CD4-positive, alpha-beta T cell treated with Interleukin-17A for 4 hours (primary cell): ENCODE results near the gene FAM111B.
A peak's percentile ranks its signal among the peaks of the same experiment; 100 is the strongest.
"Not testable (repeated sequence)": the region's sequence is repeated elsewhere in the genome, so short reads cannot be mapped to it uniquely, and the experiment has no call there.

Experiments used
- DNase-seq: peaks from one replicate; pipeline ENCODE4 v3.0.0-alpha.2; 2020; ENCODE audit warnings: mixed read lengths

Gene FAM111B

DNA sequence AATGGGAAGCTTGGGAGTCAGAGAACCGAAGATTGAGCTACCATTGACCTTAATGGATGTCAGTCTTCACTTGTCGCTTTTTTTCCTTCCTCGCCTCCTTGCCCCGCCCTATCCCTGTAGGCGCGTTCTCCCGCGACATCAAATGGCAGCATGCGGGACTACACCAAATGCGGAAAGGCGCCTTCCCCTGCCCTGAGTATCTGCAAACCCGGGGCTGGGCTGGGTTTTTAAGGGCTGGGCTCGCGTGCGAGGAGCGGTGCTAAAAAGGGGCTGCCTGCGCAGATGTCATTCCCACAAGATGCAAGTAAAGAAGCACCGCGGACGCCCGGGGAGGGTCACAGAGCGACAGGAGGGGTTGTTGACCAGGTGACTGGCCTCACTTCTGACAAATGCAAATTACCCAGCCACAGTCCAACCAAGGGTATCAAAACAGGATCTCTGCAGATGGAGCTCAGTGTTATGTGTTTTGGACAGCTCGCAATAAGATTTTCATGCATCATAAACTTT, 4.7 kb upstream of the FAM111B start:
- peak; percentile 66 for DNase-seq

GRCh38 chr11:59107721-59108120, 684 bp downstream of the FAM111B start:
- peak; percentile 8 for DNase-seq

GRCh38 chr11:59112494-59112893, 5.5 kb downstream of the FAM111B start:
- DNase-seq = no peak

- no peak for DNase-seq
These were observed 7.3 kb downstream of the FAM111B start for GRCh38 chr11:59114344-59114743.

DNA sequence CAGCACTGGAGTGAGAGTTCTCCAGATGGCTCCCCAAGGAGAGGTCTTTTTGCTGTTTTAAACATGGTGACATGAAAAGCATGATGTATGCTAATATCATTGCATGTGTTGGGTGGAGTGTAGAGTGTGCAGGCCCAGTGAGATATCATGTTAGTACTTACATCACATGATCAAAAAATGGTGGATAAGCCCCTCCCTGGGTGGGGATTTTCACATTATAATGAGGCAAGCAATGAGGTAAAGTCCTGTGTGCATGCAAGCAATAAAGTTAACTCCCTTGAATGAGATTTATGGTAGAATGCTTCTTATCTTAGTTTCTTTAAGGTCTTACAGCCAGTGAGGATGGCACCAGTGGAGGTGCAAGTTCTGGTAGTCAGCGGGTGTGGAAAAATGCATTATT, 8.5 kb downstream of the FAM111B start:
- DNase-seq = no peak

DNA sequence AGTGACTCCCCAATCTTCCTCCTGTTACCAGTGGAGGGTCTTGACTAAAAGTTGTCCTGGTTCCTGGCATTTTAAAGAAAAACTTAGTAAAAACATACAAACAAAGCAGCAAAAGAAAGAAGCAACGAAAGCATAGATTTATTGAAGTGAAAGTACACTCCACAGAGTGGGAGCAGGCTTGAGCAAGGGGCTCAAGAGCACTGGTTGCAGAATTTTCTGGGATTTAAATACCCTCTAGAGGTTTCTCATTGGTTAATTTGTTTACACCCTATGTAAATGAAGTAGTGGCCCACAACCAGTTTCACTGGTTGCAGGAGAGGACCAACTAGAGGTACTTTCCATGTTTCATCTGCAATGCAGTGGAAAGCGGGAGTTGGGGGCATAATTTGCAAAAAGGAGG, 10.7 kb downstream of the FAM111B start:
- DNase-seq = no peak

DNA sequence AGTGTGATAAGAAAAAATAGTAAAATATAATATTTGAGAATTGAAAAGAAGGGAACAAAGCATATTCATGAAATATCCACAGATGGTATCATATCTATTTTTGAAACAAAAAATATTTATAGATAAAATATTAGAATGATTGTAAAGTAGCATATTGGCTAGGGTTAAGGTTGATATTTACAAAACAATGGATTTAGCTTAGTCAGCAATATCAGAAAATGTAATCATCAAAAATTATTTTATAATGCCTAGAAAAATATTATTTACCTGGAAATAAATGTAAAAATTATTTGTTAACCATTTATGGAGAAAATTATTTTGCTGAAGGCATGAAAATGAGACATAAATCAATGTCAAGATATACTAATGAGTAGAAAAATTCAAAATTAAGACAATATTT, 12.8 kb downstream of the FAM111B start:
- no peak for DNase-seq

DNA sequence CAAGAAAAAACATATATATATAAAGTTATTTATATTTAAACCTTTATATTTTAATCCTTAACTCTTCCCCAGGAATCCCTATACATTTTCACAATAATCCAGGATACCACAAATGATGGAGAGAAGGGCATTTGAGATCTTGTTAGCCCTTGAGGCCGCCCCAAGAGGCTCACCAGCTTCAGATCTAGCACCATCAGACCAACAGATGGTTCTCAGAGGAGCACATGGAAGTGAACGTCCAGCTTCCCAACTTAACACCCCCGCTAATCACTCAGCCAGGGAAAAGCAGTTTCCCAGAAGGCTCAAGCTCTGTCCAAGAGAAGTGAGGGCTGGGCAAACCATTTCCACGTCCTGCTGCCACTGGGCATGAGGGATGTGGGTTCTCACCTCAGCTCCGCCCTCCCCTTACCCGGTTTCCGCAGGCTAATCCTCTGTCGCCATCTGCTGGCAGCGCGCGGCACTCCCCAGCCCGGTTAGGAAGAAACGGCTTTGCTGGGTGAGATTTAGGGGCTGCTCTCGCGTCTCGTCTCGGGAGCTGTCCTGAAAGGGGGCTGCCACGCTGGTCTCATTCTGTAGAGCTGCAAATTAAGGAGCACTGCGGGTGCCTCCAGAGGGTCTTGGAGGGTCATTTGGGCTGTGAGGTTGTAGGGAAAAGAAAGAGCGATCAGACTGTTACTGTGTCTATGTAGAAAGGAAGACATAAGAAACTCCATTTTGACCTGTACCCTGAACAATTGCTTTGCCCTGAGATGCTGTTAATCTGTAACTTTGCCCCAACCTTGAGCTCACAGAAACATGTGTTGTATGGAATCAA, 28.8 kb downstream of the FAM111B start:
- peak; percentile 92 for DNase-seq

GRCh38 chr11:59136551-59136950, 29.5 kb downstream of the FAM111B start:
- DNase-seq = not testable (repeated sequence)

GRCh38 chr11:59137190-59137589, 30.2 kb downstream of the FAM111B start:
- no peak for DNase-seq

- no peak for DNase-seq
These were observed 31.6 kb downstream of the FAM111B start for GRCh38 chr11:59138643-59139042.

GRCh38 chr11:59141191-59141590, 34.2 kb downstream of the FAM111B start:
- DNase-seq = no peak

DNA sequence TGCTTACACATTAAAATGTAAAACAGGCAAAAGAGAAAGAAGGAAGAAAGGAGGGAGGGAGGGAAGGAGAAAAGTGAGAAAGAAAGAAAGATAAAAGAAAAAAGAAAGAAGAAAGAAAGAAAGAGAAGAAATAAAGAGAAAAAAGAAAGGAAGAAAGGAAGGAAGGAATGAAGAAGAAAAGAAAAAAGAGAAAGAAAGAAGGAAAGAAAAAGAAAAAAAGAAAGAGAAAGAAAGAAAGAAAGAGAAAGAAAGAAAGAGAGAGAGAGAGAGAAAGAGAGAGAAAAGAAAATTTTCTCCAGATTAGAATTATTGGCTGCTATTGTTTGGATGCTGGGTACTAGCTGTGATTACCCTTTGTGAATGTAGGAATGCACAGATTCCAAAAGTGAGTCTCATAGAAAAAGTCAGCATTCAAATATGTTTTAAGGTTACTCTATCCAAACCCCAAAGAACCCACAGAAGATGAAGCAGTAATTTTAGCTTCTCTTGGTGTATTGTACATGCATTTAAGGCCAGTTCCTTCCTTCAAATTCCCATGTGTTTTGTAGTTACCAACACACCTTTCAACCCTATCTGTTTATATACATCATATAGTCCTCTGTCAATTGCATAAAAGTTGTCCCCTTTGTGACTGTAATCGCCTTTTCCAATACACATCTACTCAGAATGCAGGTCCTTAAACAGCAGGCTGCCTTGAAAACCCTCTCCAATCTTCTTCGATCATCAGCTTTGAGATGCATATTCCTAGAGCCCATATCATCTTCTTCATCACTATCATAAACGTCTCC, 34.8 kb downstream of the FAM111B start:
- DNase-seq = no peak

GRCh38 chr11:59142530-59143507, 35.8 kb downstream of the FAM111B start, which contains the start of gene FAM111A:
Gene FAM111A (plus strand): TSS chr11:59142856. CDS start chr11:59148873, 6,017 bp downstream.
- peak; percentile 92 for DNase-seq

DNA sequence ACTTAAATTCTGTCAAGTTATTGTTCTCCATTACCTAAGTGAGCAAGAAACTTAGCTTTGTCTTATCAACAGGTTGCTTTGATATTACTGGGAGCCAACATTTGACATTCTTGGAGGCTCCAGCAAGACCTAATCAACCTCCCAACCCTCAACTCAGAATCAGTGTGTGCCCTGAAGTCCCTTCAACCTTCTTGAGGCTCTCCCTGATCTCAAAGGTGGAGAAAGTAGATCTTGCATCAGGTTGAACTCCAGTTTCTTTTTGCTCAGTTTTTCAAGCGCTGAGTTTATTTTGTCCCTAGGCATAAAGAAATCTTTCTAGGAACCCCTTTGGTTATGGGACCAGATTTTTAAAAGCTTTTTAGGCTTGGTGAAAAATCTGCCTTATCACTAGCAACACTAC, 37.1 kb downstream of the FAM111B start:
- DNase-seq = no peak

DNA sequence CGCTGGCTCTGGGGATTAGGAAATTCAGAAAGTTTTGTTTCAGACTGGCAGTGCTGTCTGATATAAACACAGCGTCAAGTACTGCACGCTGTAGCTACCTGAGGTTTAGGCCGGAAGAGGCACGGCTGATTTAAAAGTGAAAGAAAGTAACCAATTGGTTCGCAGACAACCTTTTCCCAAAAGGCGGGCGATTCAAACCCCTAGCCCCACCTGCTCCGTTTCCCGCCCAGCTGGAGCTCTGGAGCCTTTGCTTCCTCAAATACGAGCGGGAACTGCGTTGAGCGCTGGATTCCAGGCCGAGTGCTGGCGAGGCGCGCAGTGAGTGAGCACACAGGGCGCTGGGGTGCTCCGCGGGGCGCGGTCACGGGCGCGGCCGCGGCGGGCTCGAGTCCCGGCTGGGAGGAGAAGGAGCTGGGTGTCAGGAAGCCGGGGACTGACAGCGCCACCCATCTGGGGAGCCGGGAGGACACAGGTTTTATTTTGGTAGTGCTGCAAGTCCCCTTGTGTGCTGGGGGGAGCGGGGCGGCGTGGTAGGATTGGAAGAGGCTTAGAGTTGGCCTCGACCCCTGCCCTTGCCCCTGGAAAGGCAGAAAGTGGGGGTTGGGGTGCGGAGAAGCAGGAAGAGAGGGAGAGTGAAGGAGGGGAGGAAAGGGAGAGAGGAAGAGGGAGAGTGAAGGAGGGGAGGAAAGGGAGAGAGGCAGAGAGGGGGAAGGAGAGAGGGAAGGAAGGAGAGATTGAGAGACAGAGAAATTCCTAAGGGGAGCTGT, 37.7 kb downstream of the FAM111B start:
- DNase-seq = peak; percentile 77

DNA sequence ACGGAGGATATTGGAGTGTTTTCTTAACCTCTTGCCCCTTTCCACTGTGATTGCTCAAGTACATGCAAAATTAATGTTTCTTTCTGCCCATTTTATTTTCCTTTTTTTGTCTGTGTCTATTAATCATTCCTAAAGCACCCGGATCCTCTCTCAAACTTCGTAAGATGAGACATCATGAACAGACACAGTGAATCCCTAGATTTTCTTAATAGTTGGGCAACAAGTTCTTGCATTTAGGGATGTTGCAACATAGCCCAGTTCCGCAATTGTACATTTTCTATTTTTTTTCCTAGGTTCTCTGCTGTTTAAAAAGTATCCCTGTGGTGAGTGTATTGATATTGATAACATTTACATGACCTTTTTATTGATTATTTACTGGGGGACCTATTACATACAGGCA, 38.5 kb downstream of the FAM111B start:
- DNase-seq = no peak

DNA sequence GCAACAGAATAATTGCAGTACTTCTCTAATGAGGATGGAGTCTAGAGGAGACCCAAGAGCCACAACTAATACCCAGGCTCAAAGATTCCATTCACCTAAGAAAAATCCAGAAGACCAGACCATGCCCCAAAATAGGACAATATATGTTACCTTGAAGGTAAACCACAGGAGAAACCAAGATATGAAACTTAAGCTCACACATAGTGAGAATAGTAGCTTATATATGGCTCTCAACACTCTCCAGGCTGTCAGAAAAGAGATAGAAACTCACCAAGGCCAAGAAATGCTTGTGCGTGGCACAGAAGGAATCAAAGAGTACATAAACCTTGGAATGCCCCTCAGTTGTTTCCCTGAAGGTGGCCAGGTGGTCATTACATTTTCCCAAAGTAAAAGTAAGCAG, 44.7 kb downstream of the FAM111B start:
- DNase-seq = no peak

DNA sequence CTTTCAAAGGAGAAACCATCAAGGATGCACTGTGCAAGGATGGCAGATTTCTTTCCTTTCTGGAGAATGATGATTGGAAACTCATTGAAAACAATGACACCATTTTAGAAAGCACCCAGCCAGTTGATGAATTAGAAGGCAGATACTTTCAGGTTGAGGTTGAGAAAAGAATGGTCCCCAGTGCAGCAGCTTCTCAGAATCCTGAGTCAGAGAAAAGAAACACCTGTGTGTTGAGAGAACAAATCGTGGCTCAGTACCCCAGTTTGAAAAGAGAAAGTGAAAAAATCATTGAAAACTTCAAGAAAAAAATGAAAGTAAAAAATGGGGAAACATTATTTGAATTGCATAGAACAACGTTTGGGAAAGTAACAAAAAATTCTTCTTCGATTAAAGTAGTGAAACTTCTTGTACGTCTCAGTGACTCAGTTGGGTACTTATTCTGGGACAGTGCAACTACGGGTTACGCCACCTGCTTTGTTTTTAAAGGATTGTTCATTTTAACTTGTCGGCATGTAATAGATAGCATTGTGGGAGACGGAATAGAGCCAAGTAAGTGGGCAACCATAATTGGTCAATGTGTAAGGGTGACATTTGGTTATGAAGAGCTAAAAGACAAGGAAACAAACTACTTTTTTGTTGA, 45.4 kb downstream of the FAM111B start:
- DNase-seq = no peak

- DNase-seq = no peak
These were observed 47.6 kb downstream of the FAM111B start for GRCh38 chr11:59154610-59155009.

DNA sequence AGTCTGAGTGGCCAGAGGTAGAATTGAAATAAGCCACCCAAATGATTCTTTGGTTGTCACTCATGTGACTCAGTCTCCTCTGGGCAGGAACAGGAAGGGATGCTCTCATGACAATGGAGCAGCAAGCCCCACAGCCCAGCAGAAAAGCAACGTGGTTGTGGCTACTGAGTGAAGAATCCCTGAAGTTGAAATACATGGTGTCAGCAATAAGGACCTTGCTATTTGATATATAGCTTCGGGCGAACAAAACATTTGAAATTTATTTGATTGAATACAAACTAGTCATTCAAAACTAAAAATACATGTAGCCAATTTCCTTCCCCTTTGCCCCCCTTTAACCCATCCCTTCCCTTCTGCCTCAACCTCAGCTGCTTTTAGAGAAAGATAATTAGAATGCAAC, 50.4 kb downstream of the FAM111B start:
- no peak for DNase-seq
